Neural cell (in vitro differentiated cells): ENCODE measurements around the gene RGS6. TPM values are rescaled to one million over a fixed set of nuclear protein-coding genes. Genes with fewer than 3 reads are reported as not detected.

ENCODE experiments used
- H2AFZ ChIP-seq: fragments of 200-600, 300-800 bp; sonication (generic), shearing (Covaris generic); 2 replicates; pipeline ENCODE4 v1.6.0; 2014; ENCODE audit warnings: low read depth, mild to moderate bottlenecking, antibody characterized with exemption, low read length, moderate library complexity
- H3F3A ChIP-seq: fragments of 200-600 bp; shearing (Covaris generic); 2 replicates; pipeline ENCODE4 v1.6.1; 2016; ENCODE audit warnings: mild to moderate bottlenecking, moderate library complexity, mixed read lengths, antibody characterized with exemption, low read length; ENCODE audit not compliant: insufficient read depth, poor library complexity, severe bottlenecking
- H3K27ac ChIP-seq: fragments of 200-600, 300-800 bp; sonication (generic), shearing (Covaris generic); 2 replicates; pipeline ENCODE4 v1.5.1; 2014; ENCODE audit warnings: mild to moderate bottlenecking, low read length, moderate library complexity
- H3K27me3 ChIP-seq: fragments of 300-800, 200-600 bp; sonication (generic), shearing (Covaris generic); 2 replicates; pipeline ENCODE4 v1.6.0; 2014; ENCODE audit warnings: mild to moderate bottlenecking, low read depth, low read length, moderate library complexity; ENCODE audit not compliant: insufficient read depth
- H3K36me3 ChIP-seq: fragments of 300-800, 200-600 bp; sonication (generic), shearing (Covaris generic); 2 replicates; pipeline ENCODE4 v1.5.1; 2014; ENCODE audit warnings: mild to moderate bottlenecking, antibody characterized with exemption, low read length, moderate library complexity; ENCODE audit not compliant: insufficient read depth
- H3K4me2 ChIP-seq: fragments of 300-800, 200-600 bp; sonication (generic), shearing (Covaris generic); 2 replicates; pipeline ENCODE4 v1.6.0; 2014; ENCODE audit warnings: mild to moderate bottlenecking, low read length
- H3K4me3 ChIP-seq: fragments of 300-800, 200-600 bp; sonication (generic), shearing (Covaris generic); 2 replicates; pipeline ENCODE4 v1.5.1; 2014; ENCODE audit warnings: mild to moderate bottlenecking, low read length, moderate library complexity
- H3K79me2 ChIP-seq: fragments of 200-600 bp; shearing (Covaris generic); replicated peaks from 2 replicates; pipeline ENCODE4 v1.6.0; 2014; ENCODE audit warnings: mild to moderate bottlenecking, low read length, moderate library complexity; ENCODE audit not compliant: insufficient read depth
- H3K9ac ChIP-seq: fragments of 300-800, 200-600 bp; sonication (generic), shearing (Covaris generic); 2 replicates; pipeline ENCODE4 v1.6.1; 2016; ENCODE audit warnings: mild to moderate bottlenecking, low read length, mixed read lengths
- H3K9me2 ChIP-seq: fragments of 200-600 bp; shearing (Covaris generic); 2 replicates; pipeline ENCODE4 v1.6.1; 2016; ENCODE audit warnings: mild to moderate bottlenecking, low read length, mixed read lengths; ENCODE audit not compliant: insufficient read depth
- H3K9me3 ChIP-seq: fragments of 200-600, 300-800 bp; sonication (generic), shearing (Covaris generic); 2 replicates; pipeline ENCODE4 v1.6.1; 2016; ENCODE audit warnings: mild to moderate bottlenecking, mixed run types, low read length, moderate library complexity, mixed read lengths
- H4K20me1 ChIP-seq: fragments of 200-600 bp; shearing (Covaris generic); 2 replicates; pipeline ENCODE4 v1.6.1; 2016; ENCODE audit warnings: mild to moderate bottlenecking, mixed run types; ENCODE audit not compliant: insufficient read depth
- EP300 ChIP-seq: fragments of 450-650 bp; conservative IDR thresholded peaks from 2 replicates; pipeline ENCODE4 v1.6.1; 2014; ENCODE audit warnings: antibody characterized with exemption, mild to moderate bottlenecking, moderate library complexity; ENCODE audit not compliant: poor library complexity, severe bottlenecking
- EZH2 ChIP-seq: fragments of 200-600, 300-800 bp; shearing (Covaris generic), sonication (generic); IDR thresholded peaks from 2 replicates; pipeline ENCODE4 v1.6.1; 2014; ENCODE audit warnings: antibody characterized with exemption, low read length, borderline replicate concordance, mild to moderate bottlenecking; ENCODE audit not compliant: insufficient read depth, poor library complexity, severe bottlenecking
- MXI1 ChIP-seq: fragments of 450-650 bp; conservative IDR thresholded peaks from 2 replicates; pipeline ENCODE4 v1.6.1; 2014; ENCODE audit warnings: antibody characterized with exemption, mild to moderate bottlenecking; ENCODE audit not compliant: poor library complexity, severe bottlenecking
- POLR2AphosphoS5 ChIP-seq: IDR thresholded peaks from 2 replicates; pipeline ENCODE4 v1.6.1; 2012
- RAD21 ChIP-seq: fragments of 450-650 bp; conservative IDR thresholded peaks from 2 replicates; pipeline ENCODE4 v1.6.1; 2014; ENCODE audit warnings: antibody characterized with exemption, mild to moderate bottlenecking, moderate library complexity
- SMC3 ChIP-seq: fragments of 450-650 bp; conservative IDR thresholded peaks from 2 replicates; pipeline ENCODE4 v1.6.1; 2014; ENCODE audit warnings: antibody characterized with exemption, mild to moderate bottlenecking, moderate library complexity; ENCODE audit not compliant: poor library complexity
- TAF1 ChIP-seq: IDR thresholded peaks from 2 replicates; pipeline ENCODE4 v1.6.1; 2012; ENCODE audit warnings: low read depth
- polyA plus RNA-seq: library from polyadenylated mRNA; depleted of rRNA; stranded (reverse); fragments of >200 nt; gene quantifications from 2 replicates; pipeline ENCODE4 v1.2.3, GENCODE V29; 2014
- TF ChIP-seq, protein P1 (sequence below): IDR thresholded peaks from 2 replicates; pipeline ENCODE4 v1.6.1; 2012; ENCODE audit warnings: borderline replicate concordance
- TF ChIP-seq, protein P2 (sequence below): fragments of 450-650 bp; IDR thresholded peaks from 2 replicates; pipeline ENCODE4 v1.5.1; 2014; ENCODE audit warnings: antibody characterized with exemption, mild to moderate bottlenecking, moderate library complexity; ENCODE audit not compliant: poor library complexity, severe bottlenecking

Gene RGS6
- polyA plus RNA-seq, 1 donor from 2014 or later: 7.3 TPM

DNA sequence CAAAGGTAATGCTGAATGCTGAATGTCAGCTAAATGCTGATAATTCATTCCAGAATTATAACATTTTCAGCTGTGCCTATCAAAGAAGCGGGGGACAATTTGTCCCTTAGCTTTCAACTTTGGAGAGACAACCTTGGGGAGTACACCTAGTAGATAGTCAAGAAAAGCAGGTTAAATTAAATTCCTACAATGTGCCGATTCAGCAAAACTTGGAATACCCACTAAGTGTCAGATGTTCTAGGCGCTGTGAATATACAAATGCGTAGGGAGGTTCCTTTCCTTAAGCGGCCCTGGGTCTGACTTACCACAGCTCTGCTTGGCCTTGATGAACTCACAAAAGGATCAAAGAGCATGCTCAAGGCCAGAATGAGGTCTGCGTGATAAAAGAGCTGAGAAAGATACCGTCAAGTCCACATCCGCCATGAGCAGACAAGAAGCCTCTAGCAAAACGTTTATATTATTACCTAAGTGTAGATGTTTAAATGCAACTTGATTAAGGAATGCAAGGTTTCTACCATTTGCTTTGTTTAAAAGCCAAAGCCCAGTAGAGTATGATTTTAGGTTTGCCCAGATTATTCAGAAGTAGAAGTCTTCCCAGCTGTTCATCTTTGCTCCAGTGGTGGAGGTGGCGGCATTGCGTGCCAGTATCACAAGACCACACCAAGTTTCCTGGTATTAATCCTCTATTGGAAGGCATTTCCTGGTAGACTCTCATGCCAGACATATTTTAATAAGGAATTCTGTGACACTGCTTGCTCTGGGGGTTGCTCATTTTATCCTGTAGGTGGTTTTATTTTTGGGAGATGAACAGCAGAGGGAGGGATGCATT is 593.1 kb downstream of the RGS6 start:
- H3K27me3 ChIP-seq: no peaks in the 10 kb centered on the region
- H3K27ac ChIP-seq: no peak overlapping the region
- TF ChIP-seq EZH2 (no peak), EP300 (no peak), RAD21 (no peak), MXI1 (no peak), SMC3 (no peak), TAF1 (no peak), POLR2AphosphoS5 (no peak)
- TF ChIP-seq, protein P1, sequence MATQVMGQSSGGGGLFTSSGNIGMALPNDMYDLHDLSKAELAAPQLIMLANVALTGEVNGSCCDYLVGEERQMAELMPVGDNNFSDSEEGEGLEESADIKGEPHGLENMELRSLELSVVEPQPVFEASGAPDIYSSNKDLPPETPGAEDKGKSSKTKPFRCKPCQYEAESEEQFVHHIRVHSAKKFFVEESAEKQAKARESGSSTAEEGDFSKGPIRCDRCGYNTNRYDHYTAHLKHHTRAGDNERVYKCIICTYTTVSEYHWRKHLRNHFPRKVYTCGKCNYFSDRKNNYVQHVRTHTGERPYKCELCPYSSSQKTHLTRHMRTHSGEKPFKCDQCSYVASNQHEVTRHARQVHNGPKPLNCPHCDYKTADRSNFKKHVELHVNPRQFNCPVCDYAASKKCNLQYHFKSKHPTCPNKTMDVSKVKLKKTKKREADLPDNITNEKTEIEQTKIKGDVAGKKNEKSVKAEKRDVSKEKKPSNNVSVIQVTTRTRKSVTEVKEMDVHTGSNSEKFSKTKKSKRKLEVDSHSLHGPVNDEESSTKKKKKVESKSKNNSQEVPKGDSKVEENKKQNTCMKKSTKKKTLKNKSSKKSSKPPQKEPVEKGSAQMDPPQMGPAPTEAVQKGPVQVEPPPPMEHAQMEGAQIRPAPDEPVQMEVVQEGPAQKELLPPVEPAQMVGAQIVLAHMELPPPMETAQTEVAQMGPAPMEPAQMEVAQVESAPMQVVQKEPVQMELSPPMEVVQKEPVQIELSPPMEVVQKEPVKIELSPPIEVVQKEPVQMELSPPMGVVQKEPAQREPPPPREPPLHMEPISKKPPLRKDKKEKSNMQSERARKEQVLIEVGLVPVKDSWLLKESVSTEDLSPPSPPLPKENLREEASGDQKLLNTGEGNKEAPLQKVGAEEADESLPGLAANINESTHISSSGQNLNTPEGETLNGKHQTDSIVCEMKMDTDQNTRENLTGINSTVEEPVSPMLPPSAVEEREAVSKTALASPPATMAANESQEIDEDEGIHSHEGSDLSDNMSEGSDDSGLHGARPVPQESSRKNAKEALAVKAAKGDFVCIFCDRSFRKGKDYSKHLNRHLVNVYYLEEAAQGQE: no peak
- TF ChIP-seq, protein P2, sequence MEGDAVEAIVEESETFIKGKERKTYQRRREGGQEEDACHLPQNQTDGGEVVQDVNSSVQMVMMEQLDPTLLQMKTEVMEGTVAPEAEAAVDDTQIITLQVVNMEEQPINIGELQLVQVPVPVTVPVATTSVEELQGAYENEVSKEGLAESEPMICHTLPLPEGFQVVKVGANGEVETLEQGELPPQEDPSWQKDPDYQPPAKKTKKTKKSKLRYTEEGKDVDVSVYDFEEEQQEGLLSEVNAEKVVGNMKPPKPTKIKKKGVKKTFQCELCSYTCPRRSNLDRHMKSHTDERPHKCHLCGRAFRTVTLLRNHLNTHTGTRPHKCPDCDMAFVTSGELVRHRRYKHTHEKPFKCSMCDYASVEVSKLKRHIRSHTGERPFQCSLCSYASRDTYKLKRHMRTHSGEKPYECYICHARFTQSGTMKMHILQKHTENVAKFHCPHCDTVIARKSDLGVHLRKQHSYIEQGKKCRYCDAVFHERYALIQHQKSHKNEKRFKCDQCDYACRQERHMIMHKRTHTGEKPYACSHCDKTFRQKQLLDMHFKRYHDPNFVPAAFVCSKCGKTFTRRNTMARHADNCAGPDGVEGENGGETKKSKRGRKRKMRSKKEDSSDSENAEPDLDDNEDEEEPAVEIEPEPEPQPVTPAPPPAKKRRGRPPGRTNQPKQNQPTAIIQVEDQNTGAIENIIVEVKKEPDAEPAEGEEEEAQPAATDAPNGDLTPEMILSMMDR: no peak
- H3K36me3 ChIP-seq: no peaks in the 10 kb centered on the region
- no peaks in the 10 kb centered on the region for H3K9me2 ChIP-seq
- H3K4me3 ChIP-seq: no peak overlapping the region
- no peak overlapping the region for H3K9ac ChIP-seq
- peaks cover 5% of the 10 kb centered on the region for H3K9me3 ChIP-seq
- H3K4me2 ChIP-seq: no peak overlapping the region
- no peaks in the 10 kb centered on the region for H3K79me2 ChIP-seq
- no peak overlapping the region for H2AFZ ChIP-seq
- no peaks in the 10 kb centered on the region for H3F3A ChIP-seq
- no peaks in the 10 kb centered on the region for H4K20me1 ChIP-seq

DNA sequence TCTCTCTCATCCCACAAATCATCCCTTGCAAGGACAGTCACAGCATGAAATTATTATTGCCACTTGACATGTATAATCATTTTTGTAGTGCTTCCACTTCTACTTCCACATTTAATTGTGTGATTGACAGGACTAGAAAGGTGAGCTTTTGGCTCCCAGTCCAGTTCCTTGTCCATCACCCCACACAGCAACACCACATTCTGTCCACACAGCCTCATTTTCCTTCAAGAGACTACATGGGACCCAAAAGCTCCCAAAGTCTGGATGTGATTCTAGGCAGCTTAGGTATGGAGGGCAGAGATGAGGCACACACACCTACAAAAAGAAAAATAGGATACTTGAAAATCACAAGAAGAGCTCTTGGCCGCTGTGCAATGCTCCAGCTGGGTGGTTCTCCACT is 595.4 kb downstream of the RGS6 start:
- H3K9me3 ChIP-seq: no peaks in the 10 kb centered on the region
- H3F3A ChIP-seq: no peaks in the 10 kb centered on the region
- H3K27me3 ChIP-seq: no peaks in the 10 kb centered on the region
- H3K4me3 ChIP-seq: no peak overlapping the region
- no peaks in the 10 kb centered on the region for H4K20me1 ChIP-seq
- H3K4me2 ChIP-seq: no peak overlapping the region
- H3K9ac ChIP-seq: no peak overlapping the region
- H3K36me3 ChIP-seq: no peaks in the 10 kb centered on the region
- no peaks in the 10 kb centered on the region for H3K79me2 ChIP-seq
- H2AFZ ChIP-seq: no peak overlapping the region
- H3K9me2 ChIP-seq: no peaks in the 10 kb centered on the region
- no peak overlapping the region for H3K27ac ChIP-seq
- TF ChIP-seq EP300 (no peak), TAF1 (no peak), EZH2 (no peak), RAD21 (no peak), POLR2AphosphoS5 (no peak), SMC3 (no peak), MXI1 (no peak)
- TF ChIP-seq, protein P2: no peak
- TF ChIP-seq, protein P1: no peak
